MM.1S (cell line): ENCODE measurements around the gene NEDD4.

ENCODE experiments used
- DNase-seq: peaks from one replicate; pipeline ENCODE4 v3.0.0-alpha.2; 2015
- H2AFZ ChIP-seq: fragments of 300-600 bp; sonication (generic); 2 replicates; pipeline ENCODE4 v1.6.0; 2016; ENCODE audit warnings: antibody characterized with exemption, low read length
- H3F3A ChIP-seq: fragments of 300-600 bp; sonication (generic); 2 replicates; pipeline ENCODE4 v1.6.1; 2016; ENCODE audit warnings: mild to moderate bottlenecking, antibody characterized with exemption, low read length, moderate library complexity, mixed read lengths; ENCODE audit not compliant: insufficient read depth
- H3K27ac ChIP-seq: fragments of 300-600 bp; sonication (generic); 2 replicates; pipeline ENCODE4 v1.5.1; 2016; ENCODE audit warnings: mild to moderate bottlenecking, low read length
- H3K27me3 ChIP-seq: fragments of 300-600 bp; sonication (generic); replicated peaks from 2 replicates; pipeline ENCODE4 v1.6.0; 2016; ENCODE audit warnings: low read length; ENCODE audit not compliant: insufficient read depth
- H3K36me3 ChIP-seq: fragments of 300-600 bp; sonication (generic); replicated peaks from 2 replicates; pipeline ENCODE4 v1.6.1; 2016; ENCODE audit warnings: mild to moderate bottlenecking, low read length, mixed read lengths; ENCODE audit not compliant: insufficient read depth
- H3K4me1 ChIP-seq: fragments of 300-600 bp; sonication (generic); 2 replicates; pipeline ENCODE4 v1.6.1; 2016; ENCODE audit warnings: low read length, mixed read lengths
- H3K4me2 ChIP-seq: fragments of 300-600 bp; sonication (generic); 2 replicates; pipeline ENCODE4 v1.6.0; 2016; ENCODE audit warnings: low read depth, low read length
- H3K4me3 ChIP-seq: fragments of 300-600 bp; sonication (generic); 2 replicates; pipeline ENCODE4 v1.5.1; 2016; ENCODE audit warnings: low read length, mixed read lengths
- H3K79me2 ChIP-seq: fragments of 300-600 bp; sonication (generic); 2 replicates; pipeline ENCODE4 v1.6.1; 2016; ENCODE audit warnings: mixed run types, low read length, mixed read lengths
- H3K9ac ChIP-seq: fragments of 300-600 bp; sonication (generic); 2 replicates; pipeline ENCODE4 v1.6.1; 2016; ENCODE audit warnings: low read length, mixed read lengths
- H3K9me2 ChIP-seq: fragments of 300-600 bp; sonication (generic); replicated peaks from 2 replicates; pipeline ENCODE4 v1.6.1; 2016; ENCODE audit warnings: mild to moderate bottlenecking, low read length, mixed read lengths; ENCODE audit not compliant: insufficient read depth
- H3K9me3 ChIP-seq: fragments of 300-600 bp; sonication (generic); replicated peaks from 2 replicates; pipeline ENCODE4 v1.6.1; 2016; ENCODE audit warnings: mild to moderate bottlenecking, low read length, mixed read lengths; ENCODE audit not compliant: insufficient read depth
- H4K20me1 ChIP-seq: fragments of 300-600 bp; sonication (generic); 2 replicates; pipeline ENCODE4 v1.6.1; 2016; ENCODE audit warnings: mild to moderate bottlenecking, low read length, moderate library complexity, mixed read lengths; ENCODE audit not compliant: insufficient read depth
- EZH2 ChIP-seq: fragments of 300-600 bp; sonication (generic); optimal IDR thresholded peaks from 2 replicates; pipeline ENCODE3; 2017; ENCODE audit warnings: low read depth, mild to moderate bottlenecking, antibody characterized with exemption, low read length, mixed read lengths
- EZH2phosphoT487 ChIP-seq: fragments of 300-600 bp; sonication (generic); IDR thresholded peaks from 2 replicates; pipeline ENCODE4 v1.6.1; 2018; ENCODE audit warnings: antibody characterized with exemption, low read length
- TF ChIP-seq, protein P1 (sequence below): fragments of 300-600 bp; sonication (generic); IDR thresholded peaks from 2 replicates; pipeline ENCODE4 v1.5.1; 2016; ENCODE audit warnings: antibody characterized with exemption, low read length, mixed read lengths

The NEDD4 gene

DNA sequence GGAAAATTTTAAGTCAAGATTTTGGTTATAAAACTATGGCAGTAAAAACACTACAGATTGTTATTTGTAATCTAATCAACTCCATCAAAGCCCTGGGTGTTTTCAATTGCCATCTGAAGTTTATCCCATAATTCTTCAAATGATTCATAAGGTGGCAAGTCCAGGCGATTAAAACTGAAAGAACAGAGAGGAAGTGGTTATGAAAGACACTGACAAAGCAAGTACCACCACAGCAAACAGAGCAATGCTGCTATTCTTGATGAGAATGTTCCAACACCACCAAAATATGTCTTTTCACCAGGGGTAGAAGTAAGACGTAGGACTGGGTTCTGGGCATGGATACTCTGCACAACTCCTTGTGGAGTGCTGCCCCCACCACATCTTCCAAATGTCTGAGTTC, 163.6 kb downstream of the NEDD4 start:
- Histone ChIP-seq H3K27me3 (no peaks in the 10 kb centered on the region), H3K4me3 (peak overlapping the region; percentile 21; the same call in 1 of the 2 replicates), H3K9ac (no peak overlapping the region), H3K9me2 (no peaks in the 10 kb centered on the region), H3K79me2 (no peaks in the 10 kb centered on the region), H3K9me3 (no peaks in the 10 kb centered on the region), H3K4me1 (peaks cover 17% of the 10 kb centered on the region), H3F3A (0 out of 2 replicates have a peak, but pooled peaks cover 8% of the 10 kb centered on the region), H2AFZ (peak overlapping the region; percentile 60), H3K27ac (peak overlapping the region; percentile 60; the same call in 1 of the 2 replicates), H4K20me1 (no peaks in the 10 kb centered on the region), H3K36me3 (no peaks in the 10 kb centered on the region), H3K4me2 (peak overlapping the region; percentile 57)
- TF ChIP-seq EZH2phosphoT487 (no peak), EZH2 (no peak)
- TF ChIP-seq, protein P1, sequence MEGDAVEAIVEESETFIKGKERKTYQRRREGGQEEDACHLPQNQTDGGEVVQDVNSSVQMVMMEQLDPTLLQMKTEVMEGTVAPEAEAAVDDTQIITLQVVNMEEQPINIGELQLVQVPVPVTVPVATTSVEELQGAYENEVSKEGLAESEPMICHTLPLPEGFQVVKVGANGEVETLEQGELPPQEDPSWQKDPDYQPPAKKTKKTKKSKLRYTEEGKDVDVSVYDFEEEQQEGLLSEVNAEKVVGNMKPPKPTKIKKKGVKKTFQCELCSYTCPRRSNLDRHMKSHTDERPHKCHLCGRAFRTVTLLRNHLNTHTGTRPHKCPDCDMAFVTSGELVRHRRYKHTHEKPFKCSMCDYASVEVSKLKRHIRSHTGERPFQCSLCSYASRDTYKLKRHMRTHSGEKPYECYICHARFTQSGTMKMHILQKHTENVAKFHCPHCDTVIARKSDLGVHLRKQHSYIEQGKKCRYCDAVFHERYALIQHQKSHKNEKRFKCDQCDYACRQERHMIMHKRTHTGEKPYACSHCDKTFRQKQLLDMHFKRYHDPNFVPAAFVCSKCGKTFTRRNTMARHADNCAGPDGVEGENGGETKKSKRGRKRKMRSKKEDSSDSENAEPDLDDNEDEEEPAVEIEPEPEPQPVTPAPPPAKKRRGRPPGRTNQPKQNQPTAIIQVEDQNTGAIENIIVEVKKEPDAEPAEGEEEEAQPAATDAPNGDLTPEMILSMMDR, result no peak
- peak; percentile 71 for DNase-seq

DNA sequence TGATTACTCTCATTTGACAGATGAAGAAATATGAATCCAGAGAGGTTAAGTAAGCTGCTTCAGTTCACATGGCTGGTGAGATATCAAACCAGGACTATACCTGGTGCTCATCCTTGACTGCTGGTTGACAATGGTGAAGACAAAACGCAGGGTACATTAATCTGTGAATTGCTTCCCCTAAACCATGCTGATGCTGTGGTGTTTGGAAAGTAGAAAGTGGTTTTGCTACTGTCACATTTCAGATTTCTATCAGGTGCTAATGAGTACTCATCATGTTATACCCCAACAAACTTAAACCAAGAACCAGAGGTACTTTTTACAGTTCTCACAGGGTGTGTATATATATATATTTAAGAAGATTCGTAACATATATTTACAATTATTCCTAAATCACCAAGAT, 165.5 kb downstream of the NEDD4 start:
- Histone ChIP-seq H3K27ac (no peak overlapping the region), H3K9ac (no peak overlapping the region), H3K4me2 (no peak overlapping the region), H3K79me2 (no peaks in the 10 kb centered on the region), H3K9me3 (no peaks in the 10 kb centered on the region), H4K20me1 (no peaks in the 10 kb centered on the region), H3F3A (0 out of 2 replicates have a peak, but pooled peaks cover 8% of the 10 kb centered on the region), H3K4me3 (no peak overlapping the region), H3K4me1 (peaks cover 17% of the 10 kb centered on the region), H3K9me2 (no peaks in the 10 kb centered on the region), H3K36me3 (no peaks in the 10 kb centered on the region), H2AFZ (no peak overlapping the region), H3K27me3 (no peaks in the 10 kb centered on the region)
- TF ChIP-seq EZH2phosphoT487 (no peak), EZH2 (no peak)
- TF ChIP-seq, protein P1, result no peak
- no peak for DNase-seq

DNA sequence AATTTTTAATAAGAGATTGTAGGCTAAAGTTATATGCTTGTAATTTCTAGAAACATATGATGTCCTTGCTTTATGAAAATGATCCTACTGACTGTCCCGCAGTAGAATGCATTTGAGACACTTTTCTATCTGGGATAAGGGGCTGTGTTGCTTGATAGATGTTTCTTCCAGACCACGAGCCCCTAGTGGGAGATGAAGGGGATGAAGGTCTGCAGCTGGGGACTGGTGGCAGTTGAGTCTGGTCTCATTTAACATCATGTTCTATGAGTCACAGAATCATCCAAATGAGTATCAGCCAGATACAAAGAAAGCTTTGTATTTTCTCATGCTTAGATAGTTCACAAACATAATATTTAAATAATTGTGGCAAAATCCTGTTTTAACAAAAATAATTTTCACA, 166.2 kb downstream of the NEDD4 start:
- Histone ChIP-seq H3K9me2 (no peaks in the 10 kb centered on the region), H2AFZ (no peak overlapping the region), H3K9ac (no peak overlapping the region), H3K36me3 (no peaks in the 10 kb centered on the region), H3K4me2 (no peak overlapping the region), H3K9me3 (no peaks in the 10 kb centered on the region), H3K4me3 (no peak overlapping the region), H3K4me1 (peaks cover 17% of the 10 kb centered on the region), H4K20me1 (no peaks in the 10 kb centered on the region), H3K27ac (no peak overlapping the region), H3K27me3 (no peaks in the 10 kb centered on the region), H3K79me2 (no peaks in the 10 kb centered on the region), H3F3A (0 out of 2 replicates have a peak, but pooled peaks cover 8% of the 10 kb centered on the region)
- TF ChIP-seq, protein P1, result no peak
- TF ChIP-seq EZH2phosphoT487, result no peak
- TF ChIP-seq EZH2, result no peak
- DNase-seq, result no peak
